Subcutaneous abdominal adipose tissue (tissue), 5 donors: Measurements from ENCODE around the gene IFI30.
"Not testable (repeated sequence)": the region's sequence is repeated elsewhere in the genome, so short reads cannot be mapped to it uniquely, and the experiment has no call there.

Experiments used
- H3K27ac ChIP-seq: one replicate; pipeline ENCODE4 v1.7.0; 2013; ENCODE audit warnings: low read depth, mild to moderate bottlenecking, inconsistent platforms, low read length, moderate library complexity
- H3K27me3 ChIP-seq, 5 donors: one replicate each; pipeline ENCODE4 v1.7.0; 2013; ENCODE audit warnings: low read length in 5 of 5, inconsistent platforms in 1 of 5; ENCODE audit not compliant: control insufficient read depth in 5 of 5, insufficient read depth in 4 of 5
- H3K36me3 ChIP-seq, 5 donors: one replicate each; pipeline ENCODE4 v1.7.0; 2013; ENCODE audit warnings: low read length in 5 of 5; ENCODE audit not compliant: control insufficient read depth in 5 of 5, insufficient read depth in 5 of 5
- H3K4me1 ChIP-seq, 5 donors: one replicate each; pipeline ENCODE4 v1.7.0; 2013; ENCODE audit warnings: low read length in 5 of 5, mild to moderate bottlenecking in 3 of 5, moderate library complexity in 1 of 5; ENCODE audit not compliant: control insufficient read depth in 5 of 5, insufficient read depth in 5 of 5
- H3K4me3 ChIP-seq, 5 donors: one replicate each; pipeline ENCODE4 v1.7.0; 2013; ENCODE audit warnings: low read length in 5 of 5, low read depth in 1 of 5
- H3K9ac ChIP-seq, 5 donors: one replicate each; pipeline ENCODE4 v1.7.0; 2013; ENCODE audit warnings: low read length in 5 of 5, mild to moderate bottlenecking in 4 of 5, moderate library complexity in 3 of 5
- H3K9me3 ChIP-seq, 5 donors: one replicate each; pipeline ENCODE4 v1.7.0; 2013; ENCODE audit warnings: low read length in 5 of 5; ENCODE audit not compliant: control insufficient read depth in 5 of 5
- donor health status: healthy.
- donor health status: healthy.
- donor health status: healthy.
- donor health status: healthy.
- donor health status: healthy.

Gene IFI30

GRCh38 chr19:18205200-18205892 is 31.7 kb downstream of the IFI30 start:
- Histone ChIP-seq H3K4me3 (peak overlapping the region; percentile 68 to 80 (median 74)), H3K36me3 (peaks cover 0 to 3% (median under 1%) of the 10 kb centered on the region in 5 donors), H3K27me3 (peaks cover 0 to 8% (median 3%) of the 10 kb centered on the region in 5 donors), H3K4me1 (peaks cover 3 to 31% (median 28%) of the 10 kb centered on the region in 5 donors), H3K27ac (peak overlapping the region; percentile 96), H3K9me3 (no peaks in the 10 kb centered on the region), H3K9ac (peak overlapping the region in 4 of 5 donors; percentile 83 to 90 (median 88))

GRCh38 chr19:18206018-18206417 is 32.4 kb downstream of the IFI30 start:
- peak overlapping the region; percentile 96 for H3K27ac ChIP-seq
- H3K36me3 ChIP-seq, result no peaks in the 10 kb centered on the region
- H3K4me1 ChIP-seq, result peaks cover 3 to 31% (median 28%) of the 10 kb centered on the region in 5 donors
- no peak overlapping the region for H3K9ac ChIP-seq
- H3K27me3 ChIP-seq, result peaks cover 0 to 14% (median 3%) of the 10 kb centered on the region in 5 donors
- H3K4me3 ChIP-seq, result no peak overlapping the region
- no peaks in the 10 kb centered on the region for H3K9me3 ChIP-seq

- no peaks in the 10 kb centered on the region for H3K36me3 ChIP-seq
- H3K4me3 ChIP-seq, result no peak overlapping the region
- H3K4me1 ChIP-seq, result peaks cover under 1 to 22% (median 20%) of the 10 kb centered on the region in 5 donors
- H3K9ac ChIP-seq, result no peak overlapping the region
- H3K9me3 ChIP-seq, result no peaks in the 10 kb centered on the region
- H3K27ac ChIP-seq, result no peak overlapping the region
- H3K27me3 ChIP-seq, result peaks cover 0 to 21% (median 9%) of the 10 kb centered on the region in 5 donors
These were observed 34.7 kb downstream of the IFI30 start for GRCh38 chr19:18208098-18208951.

- not testable (repeated sequence) for H3K9ac ChIP-seq, H3K4me3 ChIP-seq, H3K36me3 ChIP-seq, H3K9me3 ChIP-seq, H3K27ac ChIP-seq
- Histone ChIP-seq H3K4me1 (peaks cover 0 to 12% (median 9%) of the 10 kb centered on the region in 5 donors), H3K27me3 (peaks cover 0 to 24% (median 9%) of the 10 kb centered on the region in 5 donors)
These were observed 36.3 kb downstream of the IFI30 start for GRCh38 chr19:18209912-18210311.

GRCh38 chr19:18211683-18212082 is 38.1 kb downstream of the IFI30 start:
- H3K4me1 ChIP-seq, result no peaks in the 10 kb centered on the region
- no peak overlapping the region for H3K9ac ChIP-seq
- H3K27me3 ChIP-seq, result peaks cover 0 to 24% (median 9%) of the 10 kb centered on the region in 5 donors
- no peak overlapping the region for H3K4me3 ChIP-seq
- H3K27ac ChIP-seq, result no peak overlapping the region
- H3K9me3 ChIP-seq, result no peaks in the 10 kb centered on the region
- H3K36me3 ChIP-seq, result no peaks in the 10 kb centered on the region

GRCh38 chr19:18214779-18215433 is 41.3 kb downstream of the IFI30 start:
- H3K4me1 ChIP-seq, result no peaks in the 10 kb centered on the region
- H3K36me3 ChIP-seq, result no peaks in the 10 kb centered on the region
- H3K9me3 ChIP-seq, result no peaks in the 10 kb centered on the region
- no peak overlapping the region for H3K4me3 ChIP-seq
- peaks cover 0 to 20% (median 8%) of the 10 kb centered on the region in 5 donors for H3K27me3 ChIP-seq
- H3K27ac ChIP-seq, result no peak overlapping the region
- no peak overlapping the region for H3K9ac ChIP-seq

GRCh38 chr19:18216789-18217188 is 43.2 kb downstream of the IFI30 start:
- Histone ChIP-seq H3K36me3 (no peaks in the 10 kb centered on the region), H3K9ac (no peak overlapping the region), H3K4me3 (no peak overlapping the region)

GRCh38 chr19:18218159-18218558 is 44.5 kb downstream of the IFI30 start:
- Histone ChIP-seq H3K4me3 (no peak overlapping the region), H3K36me3 (no peaks in the 10 kb centered on the region), H3K9ac (no peak overlapping the region), H3K4me1 (no peaks in the 10 kb centered on the region), H3K9me3 (no peaks in the 10 kb centered on the region), H3K27ac (no peak overlapping the region), H3K27me3 (peaks cover 0 to 23% (median 11%) of the 10 kb centered on the region in 5 donors)

More at GRCh38 chr19:18216789-18217188, 43.2 kb downstream of the IFI30 start:
- Histone ChIP-seq H3K27me3 (peaks cover 0 to 19% (median 8%) of the 10 kb centered on the region in 5 donors), H3K4me1 (no peaks in the 10 kb centered on the region), H3K27ac (no peak overlapping the region), H3K9me3 (no peaks in the 10 kb centered on the region)

GRCh38 chr19:18218600-18218999 is 45.0 kb downstream of the IFI30 start:
- H3K27ac ChIP-seq, result no peak overlapping the region
- H3K36me3 ChIP-seq, result no peaks in the 10 kb centered on the region
- H3K4me1 ChIP-seq, result peaks cover 0 to under 1% (median 0%) of the 10 kb centered on the region in 5 donors
- H3K4me3 ChIP-seq, result no peak overlapping the region
- no peak overlapping the region for H3K9ac ChIP-seq
- H3K27me3 ChIP-seq, result peaks cover 0 to 23% (median 11%) of the 10 kb centered on the region in 5 donors
- no peaks in the 10 kb centered on the region for H3K9me3 ChIP-seq
